ENCODE data around the gene PFKFB4. TPM values are rescaled to one million over a fixed set of nuclear protein-coding genes. Genes with fewer than 3 reads are reported as not detected.

The PFKFB4 gene
- total RNA-seq, 4 donors from 2014 or later, result 1.8 to 2.9 (median 1.9) TPM

GRCh38 chr3:48503401-48504050 is 53.1 kb downstream of the PFKFB4 start:
- peaks cover 0 to 3% (median 0%) of the 10 kb centered on the region in 4 donors for H3K27me3 ChIP-seq
- TF ChIP-seq CTCF (IDR thresholded peaks at IDR 0.05) (no peak), POLR2A (IDR thresholded peaks at IDR 0.05; ENCODE audit: low read depth) (no peak), POLR2AphosphoS5 (IDR thresholded peaks at IDR 0.05) (peak; percentile 4 to 63)
- intact Hi-C loops (cut with DNase I), result loop anchor here (10.0 kb wide), 1 partner anchor 59 kb away; the partner anchor contains the start of genes ATRIP, CCDC51 and TMA7
- peak overlapping the region; percentile 83 to 98 (median 91) for H3K27ac ChIP-seq (replicated peaks in 1 of 4)
- peaks cover 30 to 42% (median 41%) of the 10 kb centered on the region in 4 donors for H3K4me1 ChIP-seq
- H3K4me3 ChIP-seq, result peak overlapping the region; percentile 63 to 78 (median 72)
- DNase-seq (ENCODE audit: extremely low spot score), result no peak
- 53% methylated on average over 5 of the region's 26 CpGs for WGBS
- no peaks in the 10 kb centered on the region for H3K9me3 ChIP-seq
- peaks cover 11 to 26% (median 12%) of the 10 kb centered on the region in 4 donors for H3K36me3 ChIP-seq

GRCh38 chr3:48502728-48503168 is 53.9 kb downstream of the PFKFB4 start:
- Histone ChIP-seq H3K4me3 (peak overlapping the region; percentile 63 to 78 (median 72)), H3K4me1 (peaks cover 30 to 42% (median 41%) of the 10 kb centered on the region in 4 donors), H3K9me3 (no peaks in the 10 kb centered on the region), H3K27ac (replicated peaks in 1 of 4) (peak overlapping the region; percentile 83 to 98 (median 91)), H3K27me3 (peaks cover 0 to 3% (median 0%) of the 10 kb centered on the region in 4 donors), H3K36me3 (peaks cover 16 to 33% (median 19%) of the 10 kb centered on the region in 4 donors)
- no peak for DNase-seq (ENCODE audit: extremely low spot score)
- intact Hi-C loops (cut with DNase I), result loop anchor here (10.0 kb wide), 1 partner anchor 58 kb away; the partner anchor contains the start of genes ATRIP, CCDC51 and TMA7
- no peak for TF ChIP-seq POLR2AphosphoS5 (IDR thresholded peaks at IDR 0.05)
- TF ChIP-seq EP300 (IDR thresholded peaks at IDR 0.05), result no peak
- 89% methylated on average over 4 of the region's 6 CpGs for WGBS

- Histone ChIP-seq H3K9me3 (no peaks in the 10 kb centered on the region), H3K4me3 (no peak overlapping the region), H3K4me1 (peaks cover 30 to 42% (median 38%) of the 10 kb centered on the region in 4 donors), H3K27ac (replicated peaks in 1 of 4) (peak overlapping the region; percentile 83 to 98 (median 91)), H3K27me3 (peaks cover 0 to 3% (median 0%) of the 10 kb centered on the region in 4 donors), H3K36me3 (peaks cover 16 to 40% (median 23%) of the 10 kb centered on the region in 4 donors)
- intact Hi-C loops (cut with DNase I), result loop anchor here (10.0 kb wide), 1 partner anchor 57 kb away; the partner anchor contains the start of genes ATRIP, CCDC51 and TMA7
- no peak for DNase-seq (ENCODE audit: extremely low spot score)
- TF ChIP-seq POLR2A (IDR thresholded peaks at IDR 0.05; ENCODE audit: low read depth) (no peak), CTCF (IDR thresholded peaks at IDR 0.05) (no peak), EP300 (IDR thresholded peaks at IDR 0.05) (no peak), POLR2AphosphoS5 (IDR thresholded peaks at IDR 0.05) (no peak)
- WGBS, result 94% methylated on average over 2 of the region's 5 CpGs
Observed at GRCh38 chr3:48502121-48502520, 54.5 kb downstream of the PFKFB4 start.

GRCh38 chr3:48501196-48501595 is 55.4 kb downstream of the PFKFB4 start:
- TF ChIP-seq POLR2A (IDR thresholded peaks at IDR 0.05; ENCODE audit: low read depth) (no peak), POLR2AphosphoS5 (IDR thresholded peaks at IDR 0.05) (no peak), CTCF (IDR thresholded peaks at IDR 0.05) (no peak)
- intact Hi-C loops (cut with DNase I), result loop anchor here (10.0 kb wide), 1 partner anchor 56 kb away; the partner anchor contains the start of genes ATRIP, CCDC51 and TMA7
- Histone ChIP-seq H3K36me3 (peaks cover 20 to 49% (median 28%) of the 10 kb centered on the region in 4 donors), H3K27ac (replicated peaks in 1 of 4) (no peak overlapping the region), H3K4me3 (no peak overlapping the region), H3K9me3 (no peaks in the 10 kb centered on the region), H3K27me3 (peaks cover 0 to 3% (median 0%) of the 10 kb centered on the region in 4 donors), H3K4me1 (peaks cover 30 to 42% (median 38%) of the 10 kb centered on the region in 4 donors)
- no peak for DNase-seq (ENCODE audit: extremely low spot score)
- WGBS, result 97% methylated on average over 6 of the region's 7 CpGs

GRCh38 chr3:48500656-48501055 is 55.9 kb downstream of the PFKFB4 start:
- Histone ChIP-seq H3K36me3 (peaks cover 26 to 54% (median 33%) of the 10 kb centered on the region in 4 donors), H3K27me3 (peaks cover 0 to 3% (median 0%) of the 10 kb centered on the region in 4 donors), H3K4me3 (no peak overlapping the region), H3K4me1 (peaks cover 30 to 42% (median 38%) of the 10 kb centered on the region in 4 donors), H3K27ac (replicated peaks in 1 of 4) (no peak overlapping the region), H3K9me3 (no peaks in the 10 kb centered on the region)
- WGBS, result 97% methylated on average over 4 of the region's 5 CpGs
- no peak for DNase-seq (ENCODE audit: extremely low spot score)
- intact Hi-C loops (cut with DNase I), result loop anchor here (10.0 kb wide), 1 partner anchor 56 kb away; the partner anchor contains the start of genes ATRIP, CCDC51 and TMA7
- TF ChIP-seq CTCF (IDR thresholded peaks at IDR 0.05), result no peak
- TF ChIP-seq POLR2A (IDR thresholded peaks at IDR 0.05; ENCODE audit: low read depth), result no peak
- TF ChIP-seq POLR2AphosphoS5 (IDR thresholded peaks at IDR 0.05), result no peak
- TF ChIP-seq EP300 (IDR thresholded peaks at IDR 0.05), result no peak
